DND-41 (cell line): ENCODE data around the gene KLF15.

Experiments
- ATAC-seq: fragments of 200-7000 bp; cut with Tn5 transposase; 3 replicates; pipeline ENCODE4 v1.9.1; 2021; ENCODE audit warnings: low read depth; ENCODE audit not compliant: insufficient read depth
- DNase-seq: peaks from one replicate; pipeline ENCODE4 v3.0.0-alpha.2; 2020
- H2AFZ ChIP-seq: 2 replicates; pipeline ENCODE4 v1.6.0; 2012; ENCODE audit warnings: low read depth, low read length
- H3K27ac ChIP-seq: 2 replicates; pipeline ENCODE4 v1.5.1; 2012; ENCODE audit warnings: low read length, inconsistent platforms
- H3K27me3 ChIP-seq: fragments of 200-600 bp; sonication (generic); 2 replicates; pipeline ENCODE4 v1.6.0; 2012; ENCODE audit warnings: low read length, mild to moderate bottlenecking, inconsistent platforms; ENCODE audit not compliant: insufficient read depth, poor library complexity
- H3K36me3 ChIP-seq: 2 replicates; pipeline ENCODE4 v1.5.1; 2012; ENCODE audit warnings: low read length, inconsistent platforms; ENCODE audit not compliant: insufficient read depth
- H3K4me1 ChIP-seq: 2 replicates; pipeline ENCODE4 v1.5.1; 2012; ENCODE audit warnings: mild to moderate bottlenecking, low read length; ENCODE audit not compliant: insufficient read depth
- H3K4me2 ChIP-seq: 2 replicates; pipeline ENCODE4 v1.6.0; 2012; ENCODE audit warnings: mild to moderate bottlenecking, moderate library complexity, low read length, inconsistent platforms; ENCODE audit not compliant: insufficient read depth
- H3K4me3 ChIP-seq, 2 experiments: fragments of 200-600 bp in 1 of 2; shearing (Covaris generic) in 1 of 2; 2 replicates each; pipeline ENCODE4 v1.5.1; 2012 to 2016; ENCODE audit warnings: inconsistent platforms in 2 of 2, low read length in 2 of 2, mild to moderate bottlenecking in 2 of 2, low read depth in 1 of 2, moderate library complexity in 1 of 2
- H3K79me2 ChIP-seq: 2 replicates; pipeline ENCODE4 v1.6.0; 2012; ENCODE audit warnings: low read length, inconsistent platforms; ENCODE audit not compliant: insufficient read depth
- H3K9ac ChIP-seq: 2 replicates; pipeline ENCODE4 v1.6.0; 2012; ENCODE audit warnings: low read depth, mild to moderate bottlenecking, inconsistent platforms, low read length, moderate library complexity
- H3K9me3 ChIP-seq: 2 replicates; pipeline ENCODE4 v1.5.1; 2012; ENCODE audit warnings: low read length, moderate library complexity, mild to moderate bottlenecking, inconsistent platforms; ENCODE audit not compliant: insufficient read depth, severe bottlenecking
- H4K20me1 ChIP-seq: 2 replicates; pipeline ENCODE4 v1.6.0; 2012; ENCODE audit warnings: low read length; ENCODE audit not compliant: insufficient read depth
- CTCF ChIP-seq: IDR thresholded peaks from 2 replicates; pipeline ENCODE4 v1.5.1; 2012; ENCODE audit warnings: borderline replicate concordance, low read length, moderate library complexity, mild to moderate bottlenecking; ENCODE audit not compliant: poor library complexity, severe bottlenecking; ENCODE audit errors: extremely low read depth
- EZH2 ChIP-seq: IDR thresholded peaks from 3 replicates; pipeline ENCODE4 v1.6.1; 2012; ENCODE audit warnings: borderline replicate concordance, low read depth, mild to moderate bottlenecking, moderate library complexity, low read length, inconsistent platforms; ENCODE audit not compliant: severe bottlenecking

KLF15 gene

GRCh38 chr3:126345641-126346460 is 11.4 kb downstream of the KLF15 start:
- DNase-seq: no peak
- no peaks in the 10 kb centered on the region for H3K27me3 ChIP-seq
- no peak for TF ChIP-seq EZH2
- no peak for TF ChIP-seq CTCF
- H3K4me1 ChIP-seq: no peaks in the 10 kb centered on the region
- H3K4me3 ChIP-seq: no peak overlapping the region
- H3K9me3 ChIP-seq: no peaks in the 10 kb centered on the region
- no peaks in the 10 kb centered on the region for H3K79me2 ChIP-seq
- no peak overlapping the region for H3K27ac ChIP-seq
- no peak overlapping the region for H2AFZ ChIP-seq
- no peak overlapping the region for H3K9ac ChIP-seq
- H3K4me2 ChIP-seq: no peak overlapping the region
- no peak for ATAC-seq
- H4K20me1 ChIP-seq: no peaks in the 10 kb centered on the region; the same call in 1 of the 2 replicates
- no peaks in the 10 kb centered on the region for H3K36me3 ChIP-seq

GRCh38 chr3:126345231-126345630 is 12.0 kb downstream of the KLF15 start:
- H3K9me3 ChIP-seq: no peaks in the 10 kb centered on the region
- H3K4me2 ChIP-seq: no peak overlapping the region
- DNase-seq (no peak), ATAC-seq (no peak)
- H4K20me1 ChIP-seq: no peaks in the 10 kb centered on the region; the same call in 1 of the 2 replicates
- H3K4me3 ChIP-seq: no peak overlapping the region
- no peaks in the 10 kb centered on the region for H3K79me2 ChIP-seq
- H3K4me1 ChIP-seq: no peaks in the 10 kb centered on the region
- H2AFZ ChIP-seq: no peak overlapping the region
- TF ChIP-seq EZH2: no peak
- no peak for TF ChIP-seq CTCF
- H3K27ac ChIP-seq: no peak overlapping the region
- H3K9ac ChIP-seq: no peak overlapping the region
- no peaks in the 10 kb centered on the region for H3K27me3 ChIP-seq
- H3K36me3 ChIP-seq: no peaks in the 10 kb centered on the region

GRCh38 chr3:126344380-126345041 is 12.7 kb downstream of the KLF15 start:
- DNase-seq (no peak), ATAC-seq (no peak)
- Histone ChIP-seq H3K79me2 (no peaks in the 10 kb centered on the region), H3K9me3 (no peaks in the 10 kb centered on the region), H3K27me3 (no peaks in the 10 kb centered on the region), H3K4me3 (no peak overlapping the region), H3K36me3 (no peaks in the 10 kb centered on the region), H2AFZ (no peak overlapping the region), H3K4me1 (no peaks in the 10 kb centered on the region), H3K9ac (no peak overlapping the region), H3K27ac (no peak overlapping the region), H4K20me1 (no peaks in the 10 kb centered on the region; the same call in 1 of the 2 replicates), H3K4me2 (no peak overlapping the region)
- no peak for TF ChIP-seq EZH2
- no peak for TF ChIP-seq CTCF
